Measurements from ENCODE around the gene INF2.

The INF2 gene

GRCh38 chr14:104767634-104767918 is 78.2 kb downstream of the INF2 start:
- H3K4me3 ChIP-seq (ENCODE audit: low read depth, low read length): no peak overlapping the region
- no peak for TF ChIP-seq CTCF (IDR thresholded peaks at IDR 0.05; ENCODE audit: low read depth, low read length)

DNA sequence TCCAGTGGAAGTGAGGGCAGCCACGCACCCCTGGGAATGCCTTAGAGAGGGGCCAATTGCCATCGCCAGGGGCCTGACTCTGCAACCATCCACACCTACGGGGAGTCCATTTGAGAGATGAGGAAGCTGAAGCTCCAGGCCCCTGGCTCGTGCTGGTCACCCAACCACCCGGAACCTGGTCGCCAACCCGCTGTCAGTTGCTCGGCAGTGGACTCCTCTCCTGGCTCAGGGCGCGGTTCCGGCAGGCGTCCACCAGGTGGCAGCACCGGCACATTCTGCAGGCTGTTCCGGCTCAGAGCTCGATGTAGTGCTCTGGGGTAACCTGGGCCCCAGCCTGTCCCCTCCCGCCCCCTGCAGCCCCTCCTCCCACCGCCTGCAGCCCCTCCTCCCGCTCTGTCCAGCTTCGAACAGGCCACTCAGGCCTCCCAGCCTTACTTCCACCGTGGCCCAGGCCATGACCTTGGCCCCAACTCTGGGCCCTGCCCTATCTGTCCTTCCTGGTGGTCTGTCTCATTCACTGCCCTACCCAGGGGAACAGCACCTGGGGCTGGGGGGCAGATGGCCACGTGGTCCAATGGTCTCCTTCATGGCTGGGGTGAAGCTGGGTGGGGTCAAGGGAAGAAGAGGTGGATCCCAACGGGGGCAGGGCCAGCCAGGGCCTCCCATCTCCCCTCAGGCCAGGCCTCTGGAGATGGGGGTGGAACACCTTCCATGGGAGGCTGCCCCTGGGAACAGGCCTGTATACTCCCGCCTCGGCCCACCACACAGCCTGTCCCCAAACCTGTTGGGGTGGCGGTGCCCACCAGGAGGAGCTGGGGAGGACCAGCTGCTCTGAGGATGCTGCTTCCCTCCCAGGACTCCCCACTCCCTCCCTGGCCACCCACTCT is 79.3 kb downstream of the INF2 start:
- peak; percentile 72 for TF ChIP-seq CTCF (IDR thresholded peaks at IDR 0.05; ENCODE audit: low read depth, low read length)
- no peak overlapping the region for H3K4me3 ChIP-seq (ENCODE audit: low read depth, low read length)

- no peak for TF ChIP-seq CTCF (IDR thresholded peaks at IDR 0.05; ENCODE audit: low read depth, low read length)
Observed at GRCh38 chr14:104769324-104770071, 80.1 kb downstream of the INF2 start.

DNA sequence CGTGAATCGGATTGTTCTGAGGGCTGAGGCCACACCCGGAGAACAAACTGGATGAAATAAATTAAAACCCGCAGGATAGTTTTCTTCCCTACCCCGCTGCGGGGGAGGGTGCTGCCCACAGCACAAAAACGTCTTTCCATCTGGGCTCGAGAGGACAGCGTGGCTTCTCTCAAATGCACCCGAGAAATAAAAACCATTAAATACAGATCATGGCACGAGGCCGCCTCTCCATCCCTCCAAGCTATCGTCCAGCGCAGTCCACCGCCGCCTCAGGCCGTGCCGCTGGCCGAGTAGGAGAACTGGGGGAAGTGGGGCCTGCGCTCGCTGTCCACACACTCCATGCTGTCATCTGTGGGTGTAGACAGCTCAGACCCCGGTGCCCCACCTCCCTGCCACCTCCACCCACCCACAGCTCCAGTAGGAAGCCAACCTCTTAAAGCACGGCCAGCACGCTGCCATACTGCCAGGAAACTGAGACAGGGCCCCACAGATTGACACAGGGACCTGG is 80.7 kb downstream of the INF2 start:
- TF ChIP-seq CTCF (IDR thresholded peaks at IDR 0.05; ENCODE audit: low read depth, low read length): no peak

More at GRCh38 chr14:104769324-104770071, 80.1 kb downstream of the INF2 start:
- no peak overlapping the region for H3K4me3 ChIP-seq (ENCODE audit: low read depth, low read length)

GRCh38 chr14:104770851-104771272 is 81.4 kb downstream of the INF2 start:
- H3K4me3 ChIP-seq (ENCODE audit: low read depth, low read length): no peak overlapping the region
- TF ChIP-seq CTCF (IDR thresholded peaks at IDR 0.05; ENCODE audit: low read depth, low read length): peak; percentile 84

More for the DNA sequence above, 80.7 kb downstream of the INF2 start:
- H3K4me3 ChIP-seq (ENCODE audit: low read depth, low read length): no peak overlapping the region

GRCh38 chr14:104771374-104771773 is 82.0 kb downstream of the INF2 start:
- TF ChIP-seq CTCF (IDR thresholded peaks at IDR 0.05; ENCODE audit: low read depth, low read length): no peak
- H3K4me3 ChIP-seq (ENCODE audit: low read depth, low read length): no peak overlapping the region
